Hematopoietic multipotent progenitor cell treated with erythropoietin and hydrocortisone succinate and interleukin-3 and kit ligand, for 4 days (in vitro differentiated cells): Measurements from ENCODE around the gene COL24A1.
A peak's percentile ranks its signal among the peaks of the same experiment; 100 is the strongest.
"Not testable (repeated sequence)": the region's sequence is repeated elsewhere in the genome, so short reads cannot be mapped to it uniquely, and the experiment has no call there.

ENCODE experiments used
- DNase-seq: peaks from one replicate; pipeline ENCODE4 v3.0.0-alpha.2; 2015

The COL24A1 gene

GRCh38 chr1:86152887-86153286 is 3.7 kb downstream of the COL24A1 start:
- no peak for DNase-seq

- no peak for DNase-seq
These were observed 5.1 kb downstream of the COL24A1 start for GRCh38 chr1:86151427-86151826.

- DNase-seq: no peak
These were observed 6.0 kb downstream of the COL24A1 start for GRCh38 chr1:86150553-86151055.

- DNase-seq: no peak
These were observed 7.0 kb downstream of the COL24A1 start for GRCh38 chr1:86149591-86149990.

GRCh38 chr1:86147755-86148154 is 8.8 kb downstream of the COL24A1 start:
- DNase-seq: no peak

- peak; percentile 13 for DNase-seq
These were observed 10.0 kb downstream of the COL24A1 start for GRCh38 chr1:86146566-86146965.

- no peak for DNase-seq
These were observed 16.2 kb downstream of the COL24A1 start for GRCh38 chr1:86140281-86140880.

- peak; percentile 16 for DNase-seq
These were observed 17.8 kb downstream of the COL24A1 start for GRCh38 chr1:86138746-86139145.

GRCh38 chr1:86137436-86137835 is 19.1 kb downstream of the COL24A1 start:
- peak; percentile 65 for DNase-seq

GRCh38 chr1:86119214-86119764 is 37.3 kb downstream of the COL24A1 start:
- no peak for DNase-seq

GRCh38 chr1:86114816-86115400 is 41.7 kb downstream of the COL24A1 start:
- no peak for DNase-seq

GRCh38 chr1:86114236-86114635 is 42.3 kb downstream of the COL24A1 start:
- no peak for DNase-seq

GRCh38 chr1:86111590-86111989 is 45.0 kb downstream of the COL24A1 start:
- DNase-seq: not testable (repeated sequence)

- no peak for DNase-seq
These were observed 46.0 kb downstream of the COL24A1 start for GRCh38 chr1:86110451-86111129.

- DNase-seq: no peak
These were observed 51.1 kb downstream of the COL24A1 start for GRCh38 chr1:86105533-86105866.

- DNase-seq: no peak
These were observed 51.7 kb downstream of the COL24A1 start for GRCh38 chr1:86104606-86105532.

GRCh38 chr1:86101616-86102015 is 55.0 kb downstream of the COL24A1 start:
- DNase-seq: no peak

GRCh38 chr1:86100401-86100800 is 56.2 kb downstream of the COL24A1 start:
- DNase-seq: no peak

- no peak for DNase-seq
These were observed 66.8 kb downstream of the COL24A1 start for GRCh38 chr1:86089765-86090164.

GRCh38 chr1:86085741-86086409 is 70.7 kb downstream of the COL24A1 start:
- DNase-seq: peak; percentile 10

GRCh38 chr1:86084998-86085397 is 71.6 kb downstream of the COL24A1 start:
- no peak for DNase-seq

GRCh38 chr1:86082183-86082582 is 74.4 kb downstream of the COL24A1 start:
- peak; percentile 36 for DNase-seq
